ENCODE measurements around the gene IRAK1BP1. TPM values are rescaled to one million over a fixed set of nuclear protein-coding genes. Genes with fewer than 3 reads are reported as not detected.

IRAK1BP1 gene
- total and polyA plus RNA-seq, 7 donors, result 0.52 to 1.8 (median 0.92) TPM

DNA sequence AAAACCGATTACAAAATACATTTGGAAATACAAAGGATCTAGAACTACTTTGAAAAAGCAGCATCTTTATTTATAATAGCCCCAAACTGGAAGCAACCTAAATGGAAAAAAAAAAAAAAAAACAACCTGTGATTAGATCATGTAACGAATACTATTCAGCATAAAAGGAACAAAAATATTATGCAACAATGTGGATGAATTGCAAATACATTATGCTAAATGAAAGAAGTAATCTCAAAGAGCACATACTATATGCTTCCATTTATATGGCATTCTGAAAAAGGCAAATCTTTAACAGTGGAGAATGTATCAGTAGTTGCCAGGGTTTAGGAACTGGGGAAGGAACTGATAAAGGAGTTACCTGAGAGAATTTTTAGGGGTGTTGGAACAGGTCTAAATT is 28.9 kb downstream of the IRAK1BP1 start:
- ATAC-seq, result no peak
- Histone ChIP-seq H3K27ac (no peak overlapping the region), H3K27me3 (ENCODE audit: insufficient read depth in 3 of 3, low read length in 2 of 3) (no peaks in the 10 kb centered on the region), H3K9me3 (no peaks in the 10 kb centered on the region), H3K36me3 (ENCODE audit: insufficient read depth in 1 of 2, low read depth in 1 of 2) (no peaks in the 10 kb centered on the region), H3K4me3 (no peak overlapping the region), H3K4me1 (no peaks in the 10 kb centered on the region)
- intact Hi-C loops (cut with DNase I), result no loop called here
- TF ChIP-seq, protein P1, sequence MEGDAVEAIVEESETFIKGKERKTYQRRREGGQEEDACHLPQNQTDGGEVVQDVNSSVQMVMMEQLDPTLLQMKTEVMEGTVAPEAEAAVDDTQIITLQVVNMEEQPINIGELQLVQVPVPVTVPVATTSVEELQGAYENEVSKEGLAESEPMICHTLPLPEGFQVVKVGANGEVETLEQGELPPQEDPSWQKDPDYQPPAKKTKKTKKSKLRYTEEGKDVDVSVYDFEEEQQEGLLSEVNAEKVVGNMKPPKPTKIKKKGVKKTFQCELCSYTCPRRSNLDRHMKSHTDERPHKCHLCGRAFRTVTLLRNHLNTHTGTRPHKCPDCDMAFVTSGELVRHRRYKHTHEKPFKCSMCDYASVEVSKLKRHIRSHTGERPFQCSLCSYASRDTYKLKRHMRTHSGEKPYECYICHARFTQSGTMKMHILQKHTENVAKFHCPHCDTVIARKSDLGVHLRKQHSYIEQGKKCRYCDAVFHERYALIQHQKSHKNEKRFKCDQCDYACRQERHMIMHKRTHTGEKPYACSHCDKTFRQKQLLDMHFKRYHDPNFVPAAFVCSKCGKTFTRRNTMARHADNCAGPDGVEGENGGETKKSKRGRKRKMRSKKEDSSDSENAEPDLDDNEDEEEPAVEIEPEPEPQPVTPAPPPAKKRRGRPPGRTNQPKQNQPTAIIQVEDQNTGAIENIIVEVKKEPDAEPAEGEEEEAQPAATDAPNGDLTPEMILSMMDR (IDR thresholded peaks at IDR 0.05), result no peak
- 90 to 97% (median 93%) methylated on average over 2 of the region's 2 CpGs for WGBS, 3 donors
- no peak for DNase-seq

GRCh38 chr6:78908621-78909020 is 41.3 kb downstream of the IRAK1BP1 start:
- no peaks in the 10 kb centered on the region for H3K9me3 ChIP-seq
- intact Hi-C loops (cut with DNase I), result no loop called here
- TF ChIP-seq, protein P1 (IDR thresholded peaks at IDR 0.05), result no peak
- ATAC-seq (no peak), DNase-seq (no peak)
- 84 to 90% (median 85%) methylated on average over 2 of the region's 2 CpGs for WGBS, 3 donors
- no peak overlapping the region for H3K4me3 ChIP-seq
- H3K27me3 ChIP-seq (ENCODE audit: insufficient read depth in 3 of 3, low read length in 2 of 3), result peaks cover 0 to 12% (median 6%) of the 10 kb centered on the region in 3 donors
- H3K4me1 ChIP-seq, result no peaks in the 10 kb centered on the region
- no peak overlapping the region for H3K27ac ChIP-seq
- H3K36me3 ChIP-seq (ENCODE audit: insufficient read depth in 1 of 2, low read depth in 1 of 2), result no peaks in the 10 kb centered on the region

GRCh38 chr6:78909391-78909790 is 42.0 kb downstream of the IRAK1BP1 start:
- Histone ChIP-seq H3K36me3 (ENCODE audit: insufficient read depth in 1 of 2, low read depth in 1 of 2) (no peaks in the 10 kb centered on the region), H3K4me1 (no peaks in the 10 kb centered on the region), H3K4me3 (no peak overlapping the region), H3K27ac (no peak overlapping the region), H3K9me3 (no peaks in the 10 kb centered on the region), H3K27me3 (ENCODE audit: insufficient read depth in 3 of 3, low read length in 2 of 3) (peaks cover 0 to 12% (median 6%) of the 10 kb centered on the region in 3 donors)
- ATAC-seq, result peak in 1 of 4 donors; percentile 64
- no peak for DNase-seq
- 52 to 53% (median 52%) methylated on average over 3 of the region's 3 CpGs for whole genome bisulfite sequencing, 3 donors
- intact Hi-C loops (cut with DNase I), result no loop called here
- TF ChIP-seq, protein P1 (IDR thresholded peaks at IDR 0.05), result no peak

GRCh38 chr6:78910010-78910409 is 42.7 kb downstream of the IRAK1BP1 start:
- Histone ChIP-seq H3K27ac (no peak overlapping the region), H3K4me3 (no peak overlapping the region), H3K9me3 (no peaks in the 10 kb centered on the region), H3K27me3 (ENCODE audit: insufficient read depth in 3 of 3, low read length in 2 of 3) (peaks cover 0 to 12% (median 6%) of the 10 kb centered on the region in 3 donors), H3K36me3 (ENCODE audit: insufficient read depth in 1 of 2, low read depth in 1 of 2) (no peaks in the 10 kb centered on the region), H3K4me1 (no peaks in the 10 kb centered on the region)
- intact Hi-C loops (cut with DNase I), result no loop called here
- DNase-seq (no peak), ATAC-seq (no peak)
- TF ChIP-seq, protein P1 (IDR thresholded peaks at IDR 0.05), result no peak
- WGBS, 3 donors, result 82 to 87% (median 86%) methylated on average over 10 of the region's 10 CpGs

DNA sequence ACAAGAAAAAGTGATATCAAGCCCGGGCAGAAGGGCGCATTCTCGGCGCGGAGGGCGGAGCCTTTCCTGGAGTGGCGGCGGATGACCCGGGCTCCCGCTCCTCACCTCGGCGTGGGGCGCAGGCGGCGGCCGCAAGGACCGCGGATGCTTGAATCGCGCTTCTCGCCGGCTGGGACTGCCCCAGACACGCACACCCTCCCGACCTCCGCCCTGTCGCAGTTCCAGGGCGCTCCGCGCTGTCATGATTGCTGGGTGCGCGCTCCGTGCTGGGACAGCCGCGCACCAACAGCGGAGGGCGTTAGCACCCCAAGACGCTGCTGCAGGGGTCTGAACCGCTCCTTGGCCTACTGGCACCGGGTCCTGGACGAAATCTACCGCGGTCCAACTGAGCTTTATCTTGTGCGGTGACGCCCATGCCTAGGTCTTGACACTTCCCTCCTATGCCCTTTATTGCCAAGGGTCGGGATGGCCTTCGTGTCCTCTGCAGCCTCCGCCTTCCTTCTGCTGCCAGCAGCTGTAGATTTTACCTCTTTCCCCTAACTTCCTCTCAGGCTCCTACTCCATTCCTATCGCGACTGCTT is 43.3 kb downstream of the IRAK1BP1 start:
- no peaks in the 10 kb centered on the region for H3K4me1 ChIP-seq
- H3K9me3 ChIP-seq, result no peaks in the 10 kb centered on the region
- peak overlapping the region; percentile 53 for H3K4me3 ChIP-seq
- peaks cover 0 to 12% (median 6%) of the 10 kb centered on the region in 3 donors for H3K27me3 ChIP-seq (ENCODE audit: insufficient read depth in 3 of 3, low read length in 2 of 3)
- H3K36me3 ChIP-seq (ENCODE audit: insufficient read depth in 1 of 2, low read depth in 1 of 2), result no peaks in the 10 kb centered on the region
- intact Hi-C loops (cut with DNase I), result no loop called here
- 3 to 4% (median 4%) methylated on average over 47 to 49 of the region's 49 CpGs for WGBS, 3 donors
- H3K27ac ChIP-seq, result no peak overlapping the region
- peak in 3 of 4 donors; percentile 34 to 72 (median 54) for ATAC-seq
- TF ChIP-seq, protein P1 (IDR thresholded peaks at IDR 0.05), result no peak
- DNase-seq, result peak; percentile 18 to 50

Data from psoas muscle (tissue), 8 donors.